Left ventricle myocardium inferior (tissue), 1 donor: ENCODE data around the gene TBC1D30. TPM values are rescaled to one million over a fixed set of nuclear protein-coding genes. Genes with fewer than 3 reads are reported as not detected.
"Not testable (repeated sequence)": the region's sequence is repeated elsewhere in the genome, so short reads cannot be mapped to it uniquely, and the experiment has no call there.

Experiments used
- DNase-seq: peaks from one replicate; pipeline ENCODE4 v3.0.0-alpha.2; 2020
- H3K27ac ChIP-seq: fragments of 200-600 bp; replicated peaks from 2 replicates; pipeline ENCODE4 v1.8.0; 2021
- H3K27me3 ChIP-seq: fragments of 200-600 bp; 2 replicates; pipeline ENCODE4 v1.8.0; 2021; ENCODE audit warnings: low read depth
- H3K36me3 ChIP-seq: fragments of 200-600 bp; 2 replicates; pipeline ENCODE4 v1.8.0; 2021
- H3K4me1 ChIP-seq: fragments of 200-600 bp; 2 replicates; pipeline ENCODE4 v1.8.0; 2021
- H3K4me3 ChIP-seq: fragments of 200-600 bp; 2 replicates; pipeline ENCODE4 v1.8.0; 2021; ENCODE audit warnings: mild to moderate bottlenecking, moderate library complexity
- H3K9me3 ChIP-seq: fragments of 200-600 bp; replicated peaks from 2 replicates; pipeline ENCODE4 v1.8.0; 2021
- intact Hi-C: fragments of 100-400 bp; cut with micrococcal nuclease; formaldehyde crosslinking; loops from one replicate; pipeline ENCODE4 v1.11.0; 2022
- total RNA-seq: library from RNA; stranded (reverse); fragmentation: NEBNext Ultra II Directional; extraction: Animal tissue kit (Norgen Biotek cat#: 25700); gene quantifications from one replicate; pipeline ENCODE4 v1.2.1, GENCODE V29; 2021
- TF ChIP-seq, protein P1 (sequence below): fragments of 200-600 bp; IDR thresholded peaks from 2 replicates; pipeline ENCODE4 v1.8.0; 2021; ENCODE audit warnings: antibody characterized with exemption, mild to moderate bottlenecking, borderline replicate concordance
- donor health status: DM: no; HTN: yes; CAD: no; lungs with severe emphysema.

Gene TBC1D30
- total RNA-seq, 1 donor from 2014 or later, result 0.77 TPM

GRCh38 chr12:64840949-64841717 lies 16.7 kb downstream of the TBC1D30 start:
- TF ChIP-seq, protein P1, sequence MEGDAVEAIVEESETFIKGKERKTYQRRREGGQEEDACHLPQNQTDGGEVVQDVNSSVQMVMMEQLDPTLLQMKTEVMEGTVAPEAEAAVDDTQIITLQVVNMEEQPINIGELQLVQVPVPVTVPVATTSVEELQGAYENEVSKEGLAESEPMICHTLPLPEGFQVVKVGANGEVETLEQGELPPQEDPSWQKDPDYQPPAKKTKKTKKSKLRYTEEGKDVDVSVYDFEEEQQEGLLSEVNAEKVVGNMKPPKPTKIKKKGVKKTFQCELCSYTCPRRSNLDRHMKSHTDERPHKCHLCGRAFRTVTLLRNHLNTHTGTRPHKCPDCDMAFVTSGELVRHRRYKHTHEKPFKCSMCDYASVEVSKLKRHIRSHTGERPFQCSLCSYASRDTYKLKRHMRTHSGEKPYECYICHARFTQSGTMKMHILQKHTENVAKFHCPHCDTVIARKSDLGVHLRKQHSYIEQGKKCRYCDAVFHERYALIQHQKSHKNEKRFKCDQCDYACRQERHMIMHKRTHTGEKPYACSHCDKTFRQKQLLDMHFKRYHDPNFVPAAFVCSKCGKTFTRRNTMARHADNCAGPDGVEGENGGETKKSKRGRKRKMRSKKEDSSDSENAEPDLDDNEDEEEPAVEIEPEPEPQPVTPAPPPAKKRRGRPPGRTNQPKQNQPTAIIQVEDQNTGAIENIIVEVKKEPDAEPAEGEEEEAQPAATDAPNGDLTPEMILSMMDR, result no peak
- no peak for DNase-seq
- Histone ChIP-seq H3K36me3 (no peaks in the 10 kb centered on the region), H3K9me3 (no peaks in the 10 kb centered on the region), H3K27me3 (no peaks in the 10 kb centered on the region), H3K4me3 (no peak overlapping the region), H3K4me1 (no peaks in the 10 kb centered on the region), H3K27ac (no peak overlapping the region)
- intact Hi-C loops, result no loop called here

- intact Hi-C loops, DNase-seq, H3K27ac ChIP-seq, H3K4me3 ChIP-seq, H3K4me1 ChIP-seq, H3K27me3 ChIP-seq, H3K36me3 ChIP-seq: not testable (repeated sequence)
- peaks cover 27% of the 10 kb centered on the region for H3K9me3 ChIP-seq
These were observed 24.0 kb downstream of the TBC1D30 start for GRCh38 chr12:64848409-64848808.

DNA sequence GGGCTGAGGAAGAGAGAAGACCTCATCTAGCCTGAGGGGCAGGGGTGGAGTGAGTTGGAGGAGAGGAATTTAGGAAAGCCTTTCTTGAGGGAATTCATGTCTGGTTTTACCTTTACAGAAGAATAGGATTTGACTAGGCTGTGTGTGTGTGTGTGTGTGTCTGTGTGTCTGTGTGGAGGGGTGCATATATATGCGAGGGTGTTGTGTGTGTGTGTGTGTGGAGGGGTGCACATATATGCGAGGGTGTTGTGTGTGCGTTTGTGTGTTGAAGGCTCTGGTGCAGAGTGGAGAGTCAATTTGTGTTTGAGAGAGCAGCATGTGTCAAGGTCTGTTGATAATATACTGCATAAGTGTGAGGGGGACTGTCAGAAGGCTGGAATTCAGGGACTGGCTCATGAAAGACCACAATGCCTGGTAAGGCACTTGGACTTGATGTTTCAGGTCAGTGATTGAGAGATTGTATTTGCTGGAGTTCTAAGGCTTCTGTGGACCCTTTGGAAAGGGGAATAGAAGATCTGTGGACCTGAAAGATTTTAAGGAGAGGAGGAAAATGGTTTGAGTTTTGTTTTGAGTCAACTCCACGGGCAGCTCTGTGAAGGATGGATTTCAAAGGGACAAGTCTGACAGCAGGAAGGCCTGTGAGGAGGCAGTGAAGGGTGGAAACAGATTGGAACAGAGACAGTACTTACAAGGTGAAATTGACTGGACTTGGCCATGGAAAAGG lies 34.6 kb downstream of the TBC1D30 start:
- no peaks in the 10 kb centered on the region for H3K36me3 ChIP-seq
- H3K9me3 ChIP-seq, result no peaks in the 10 kb centered on the region
- H3K27me3 ChIP-seq, result no peaks in the 10 kb centered on the region
- intact Hi-C loops, result no loop called here
- TF ChIP-seq, protein P1, result no peak
- H3K4me3 ChIP-seq, result no peak overlapping the region
- H3K4me1 ChIP-seq, result no peaks in the 10 kb centered on the region
- DNase-seq, result no peak
- no peak overlapping the region for H3K27ac ChIP-seq

- Histone ChIP-seq H3K4me1 (no peaks in the 10 kb centered on the region), H3K9me3 (no peaks in the 10 kb centered on the region), H3K27ac (no peak overlapping the region), H3K27me3 (peaks cover 3% of the 10 kb centered on the region), H3K4me3 (no peak overlapping the region), H3K36me3 (no peaks in the 10 kb centered on the region)
- intact Hi-C loops, result no loop called here
- TF ChIP-seq, protein P1, result no peak
- DNase-seq, result no peak
These were observed 36.1 kb downstream of the TBC1D30 start for GRCh38 chr12:64860446-64860998.

GRCh38 chr12:64864319-64864718 lies 39.9 kb downstream of the TBC1D30 start:
- Histone ChIP-seq H3K27ac (no peak overlapping the region), H3K27me3 (peaks cover 9% of the 10 kb centered on the region), H3K4me3 (no peak overlapping the region), H3K9me3 (no peaks in the 10 kb centered on the region), H3K36me3 (no peaks in the 10 kb centered on the region), H3K4me1 (no peaks in the 10 kb centered on the region)
- TF ChIP-seq, protein P1, result no peak
- no peak for DNase-seq
- intact Hi-C loops, result no loop called here

DNA sequence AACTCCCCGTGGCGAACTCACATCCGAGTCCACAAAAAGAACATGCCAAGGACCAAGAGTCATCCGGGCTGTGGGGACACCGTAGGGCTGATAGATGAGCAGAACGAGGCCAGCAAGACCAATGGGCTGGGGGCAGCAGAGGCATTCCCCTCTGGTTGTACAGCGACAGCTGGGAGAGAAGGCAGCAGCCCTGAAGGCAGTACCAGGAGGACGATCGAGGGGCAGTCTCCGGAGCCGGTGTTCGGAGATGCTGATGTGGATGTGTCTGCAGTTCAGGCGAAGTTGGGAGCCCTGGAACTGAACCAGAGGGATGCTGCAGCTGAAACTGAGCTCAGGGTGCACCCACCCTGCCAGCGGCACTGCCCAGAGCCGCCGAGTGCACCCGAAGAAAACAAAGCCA lies 50.7 kb downstream of the TBC1D30 start:
- H3K4me3 ChIP-seq, result no peak overlapping the region
- no peak overlapping the region for H3K27ac ChIP-seq
- peaks cover under 1% of the 10 kb centered on the region for H3K27me3 ChIP-seq
- no peaks in the 10 kb centered on the region for H3K9me3 ChIP-seq
- no peak for DNase-seq
- TF ChIP-seq, protein P1, result no peak
- no peaks in the 10 kb centered on the region for H3K36me3 ChIP-seq
- H3K4me1 ChIP-seq, result no peaks in the 10 kb centered on the region
- intact Hi-C loops, result no loop called here
